ENCODE data around the gene AP3D1.
"Not testable (repeated sequence)": the region's sequence is repeated elsewhere in the genome, so short reads cannot be mapped to it uniquely, and the experiment has no call there.

Gene AP3D1

DNA sequence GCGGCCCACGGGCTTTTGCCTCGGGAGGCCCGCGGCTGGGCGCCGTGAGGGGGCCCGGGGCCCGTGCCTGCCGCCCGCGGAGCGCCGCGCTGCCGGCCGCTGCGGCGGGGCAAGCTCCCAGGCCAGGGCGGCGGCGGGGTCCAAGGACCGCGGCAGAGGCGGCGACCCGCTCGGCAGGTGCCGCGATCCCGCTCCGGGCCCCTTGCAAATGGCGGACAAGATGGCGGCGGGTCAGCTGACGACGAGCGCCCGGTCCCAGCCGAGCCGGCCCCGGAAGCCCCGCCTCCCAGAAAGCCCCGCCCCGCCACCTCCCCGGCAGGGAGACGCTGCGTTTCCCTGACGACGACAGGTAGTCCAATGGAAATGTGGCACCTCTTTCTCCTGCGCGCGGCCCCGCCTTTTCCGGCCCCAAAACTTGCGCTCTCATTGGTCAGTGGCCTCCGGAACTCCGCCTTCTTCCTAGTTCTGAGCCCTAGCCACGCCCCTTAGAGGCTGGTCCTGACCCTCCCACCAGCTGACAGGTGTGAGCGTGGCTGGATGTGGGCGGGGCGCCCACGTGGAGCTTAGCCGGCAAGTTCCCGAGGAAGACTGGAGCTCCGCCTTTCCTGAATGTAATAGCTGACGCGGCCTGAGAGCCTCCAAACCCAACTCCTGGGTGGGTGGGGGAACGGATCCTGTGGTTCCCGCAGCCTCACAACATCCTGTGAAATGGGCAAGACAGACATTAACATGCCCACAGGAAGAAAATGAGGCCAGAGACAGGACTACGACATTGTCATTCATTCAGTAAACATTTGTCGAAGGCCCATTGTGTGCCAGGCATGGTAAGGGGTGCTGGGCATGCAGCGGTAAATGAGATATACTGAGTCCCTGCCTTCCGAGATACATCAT lies at the start of gene AP3D1:
AP3D1 (minus strand) TSS at position 228 of the 891 bp plus-strand sequence. CDS start 232 bp downstream, outside the sequence.
- DNase-seq (ENCODE audit: insufficient read length, low spot score) (peak; percentile 98), FAIRE-seq (peak; percentile 87)

DNA sequence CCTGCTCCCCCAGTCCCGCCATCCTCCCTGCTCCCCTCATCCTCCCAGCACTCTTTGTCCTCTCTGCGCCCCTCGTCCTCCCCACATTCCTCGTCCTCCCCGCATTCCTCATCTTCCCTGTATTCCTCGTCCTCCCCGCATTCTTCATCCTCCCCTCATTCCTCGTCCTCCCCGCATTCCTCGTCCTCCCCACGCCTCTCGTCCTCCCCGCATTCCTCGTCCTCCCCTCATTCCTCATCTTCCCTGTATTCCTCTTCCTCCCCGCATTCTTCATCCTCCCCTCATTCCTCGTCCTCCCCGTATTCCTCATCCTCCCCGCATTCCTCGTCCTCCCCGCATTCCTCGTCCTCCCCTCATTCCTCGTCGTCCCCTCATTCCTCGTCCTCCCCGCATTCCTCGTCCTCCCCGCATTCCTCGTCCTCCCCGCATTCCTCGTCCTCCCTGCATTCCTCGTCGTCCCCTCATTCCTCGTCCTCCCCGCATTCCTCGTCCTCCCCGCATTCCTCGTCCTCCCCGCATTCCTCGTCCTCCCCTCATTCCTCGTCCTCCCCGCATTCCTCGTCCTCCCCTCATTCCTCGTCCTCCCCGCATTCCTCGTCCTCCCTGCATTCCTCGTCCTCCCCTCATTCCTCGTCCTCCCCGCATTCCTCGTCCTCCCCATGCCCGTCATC lies 49.4 kb upstream of the AP3D1 start:
- not testable (repeated sequence) for FAIRE-seq; DNase-seq (ENCODE audit: insufficient read length, low spot score)

DNA sequence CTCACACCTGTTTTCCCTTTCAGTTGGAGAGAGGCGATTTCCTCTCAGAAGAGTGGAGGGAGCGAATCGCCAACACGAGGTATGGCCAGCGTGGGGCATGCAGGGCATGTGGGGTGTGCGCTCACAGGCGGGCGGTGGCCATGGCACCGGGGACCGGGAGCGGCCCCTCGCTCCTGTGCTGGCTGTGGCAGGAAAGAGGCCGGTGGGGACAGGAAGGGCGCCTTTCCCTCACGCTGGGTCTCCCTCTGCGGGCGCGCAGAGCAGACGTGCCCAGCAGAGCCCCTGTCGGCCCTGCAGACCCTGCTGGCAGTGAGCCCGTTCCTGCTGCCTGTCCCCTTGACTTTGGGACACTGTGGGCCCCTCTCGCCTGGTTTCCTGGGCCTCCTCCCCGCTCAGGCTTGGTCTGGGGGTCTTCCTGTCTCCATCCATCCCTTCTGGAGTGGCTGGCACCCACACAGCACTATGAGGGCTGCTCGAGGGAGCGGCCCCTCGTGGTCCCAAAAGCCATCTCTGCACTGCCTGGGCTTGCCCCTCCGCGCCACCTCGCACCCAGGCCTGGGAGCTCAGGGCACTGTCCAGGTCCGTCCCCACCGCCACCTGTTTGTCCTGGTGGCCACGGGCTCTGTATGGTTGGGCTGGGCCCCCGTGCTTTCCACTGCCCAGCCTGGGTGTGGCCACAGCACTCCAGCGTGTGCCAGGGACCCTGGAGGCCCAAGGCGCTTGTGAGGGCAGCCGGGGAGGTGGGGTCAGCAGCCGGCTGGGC lies 48.7 kb upstream of the AP3D1 start:
- no peak for DNase-seq (ENCODE audit: insufficient read length, low spot score)
- no peak for FAIRE-seq

DNA sequence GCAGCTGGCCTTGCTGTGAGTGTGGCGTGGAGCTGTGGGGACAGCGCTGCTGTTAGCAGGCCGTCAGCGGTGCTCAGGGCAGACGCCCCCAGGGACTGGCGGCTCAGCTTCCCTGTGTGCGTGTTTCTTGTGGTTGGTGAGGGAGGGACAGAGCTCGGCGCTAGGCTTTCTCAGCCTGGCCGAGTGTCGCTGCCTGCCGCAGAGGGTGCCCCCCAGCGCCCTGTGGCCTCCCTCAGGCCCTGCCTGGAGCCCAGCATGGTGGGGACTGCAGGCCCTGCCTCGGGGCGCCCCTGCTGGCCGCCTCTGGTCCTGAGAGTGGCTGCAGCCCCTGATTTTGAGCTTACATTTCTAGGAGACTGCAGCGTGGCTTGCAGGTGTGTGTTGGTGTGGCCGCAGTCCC lies 47.8 kb upstream of the AP3D1 start:
- FAIRE-seq (no peak), DNase-seq (ENCODE audit: insufficient read length, low spot score) (no peak)

DNA sequence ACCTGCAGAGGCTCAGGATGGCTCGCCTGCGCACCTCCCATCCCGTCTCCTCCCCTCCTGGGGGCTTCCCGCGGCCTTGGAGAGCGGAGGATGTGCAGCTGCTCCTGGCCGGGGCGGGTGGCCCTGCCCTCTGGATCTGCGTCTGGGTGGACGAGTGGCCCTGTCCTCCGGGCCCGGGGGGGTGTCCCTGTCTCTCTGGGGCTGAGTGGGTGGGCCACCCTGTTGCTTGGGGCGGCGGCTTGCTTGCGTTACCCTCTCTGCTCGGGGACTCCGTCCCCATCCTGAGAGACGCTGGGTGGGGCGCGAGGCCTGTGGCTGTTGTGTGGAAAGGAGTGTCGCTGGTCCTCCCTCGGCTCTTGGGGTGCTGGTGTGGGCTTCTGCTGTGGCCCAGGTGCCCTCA lies 47.0 kb upstream of the AP3D1 start:
- no peak for DNase-seq (ENCODE audit: insufficient read length, low spot score)
- FAIRE-seq = no peak

DNA sequence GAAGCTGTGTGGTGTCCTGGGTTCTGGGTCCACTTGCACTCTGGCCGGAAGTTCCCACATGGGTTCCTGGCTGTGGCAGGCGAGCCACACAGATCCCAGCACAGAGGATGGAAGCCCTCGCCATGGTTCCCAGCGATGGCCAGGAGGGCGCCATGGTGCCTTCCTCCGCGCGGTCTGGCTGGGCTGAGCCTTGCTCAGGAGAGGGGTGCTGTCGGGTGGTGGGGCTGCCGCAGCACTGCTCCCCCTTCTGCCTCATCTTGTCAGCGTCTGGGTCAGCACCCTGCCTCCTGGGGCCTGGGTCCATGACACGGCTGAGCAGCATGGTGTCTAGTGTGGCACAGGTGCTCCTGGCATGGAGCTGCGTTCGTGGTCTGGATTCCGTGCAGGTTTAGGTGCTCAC lies 45.9 kb upstream of the AP3D1 start:
- DNase-seq (ENCODE audit: insufficient read length, low spot score) (no peak), FAIRE-seq (no peak)

DNA sequence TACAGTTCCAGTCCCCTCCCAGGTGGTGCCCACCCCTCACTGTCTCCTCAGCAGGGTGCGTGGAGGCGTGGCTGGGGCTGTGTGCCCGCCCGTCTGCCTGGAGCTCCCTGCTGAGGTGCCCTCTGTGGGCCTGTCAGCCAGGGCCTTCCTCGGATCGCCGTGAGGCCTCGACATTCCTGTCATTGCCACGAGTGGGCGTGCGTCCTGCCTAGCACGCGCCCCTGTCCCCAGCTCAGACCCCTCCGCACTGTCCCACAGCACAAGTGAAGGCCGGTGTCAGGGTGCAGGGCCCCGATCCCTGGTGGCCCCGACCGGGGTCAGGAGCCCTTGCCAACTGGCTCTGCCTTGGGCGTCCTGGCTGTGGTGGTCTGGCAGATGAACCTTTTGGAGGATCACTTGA lies 44.5 kb upstream of the AP3D1 start:
- no peak for DNase-seq (ENCODE audit: insufficient read length, low spot score)
- FAIRE-seq = no peak

DNA sequence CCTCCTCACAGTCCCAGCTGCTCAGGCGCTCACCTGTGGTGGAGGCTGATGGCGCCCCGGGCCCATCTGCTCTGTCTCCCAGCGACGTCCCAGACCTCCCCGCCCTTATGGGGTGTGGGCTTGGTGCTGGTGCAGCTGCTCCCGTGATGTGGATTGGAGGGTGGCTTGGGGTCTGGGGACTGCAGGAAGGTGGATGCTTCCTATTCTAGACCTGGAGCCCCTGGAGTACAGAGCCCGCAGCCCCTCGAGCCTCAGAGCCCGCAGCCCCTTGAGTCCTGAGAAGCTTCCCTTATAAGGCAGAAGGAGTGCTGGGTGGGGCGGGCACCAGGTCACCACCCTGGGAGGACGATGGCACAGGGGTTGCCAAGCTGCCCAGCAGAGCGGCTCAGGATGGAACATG lies 44.0 kb upstream of the AP3D1 start:
- DNase-seq (ENCODE audit: insufficient read length, low spot score) = no peak
- FAIRE-seq = no peak

DNA sequence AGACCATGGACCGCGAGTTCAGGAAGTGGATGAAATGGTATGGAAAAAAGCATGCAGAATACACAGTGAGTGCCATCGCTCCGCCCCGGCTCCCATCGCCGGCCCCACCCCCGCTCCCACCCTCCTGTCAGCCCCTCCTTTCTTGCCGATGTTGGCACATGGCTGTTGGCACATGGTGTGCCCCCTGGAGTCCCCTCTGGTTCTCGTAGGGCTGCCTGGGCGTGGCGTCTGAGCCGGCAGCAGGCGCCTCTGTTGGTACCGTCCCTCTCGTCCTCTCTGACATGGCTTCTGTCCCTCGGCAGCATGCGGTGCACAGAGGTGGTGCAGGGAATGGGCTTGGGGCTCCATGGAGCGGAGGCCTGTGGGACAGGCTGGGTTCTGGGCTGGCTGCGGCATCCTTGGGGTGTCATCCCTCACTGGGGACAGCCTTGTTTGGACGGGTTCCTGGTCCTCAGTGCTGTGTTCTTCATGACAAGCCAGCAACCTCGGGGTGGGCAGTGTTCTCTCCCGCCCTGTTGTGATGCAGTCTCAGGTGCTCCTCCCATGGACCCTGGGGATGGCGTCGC lies 43.2 kb upstream of the AP3D1 start:
- no peak for FAIRE-seq

DNA sequence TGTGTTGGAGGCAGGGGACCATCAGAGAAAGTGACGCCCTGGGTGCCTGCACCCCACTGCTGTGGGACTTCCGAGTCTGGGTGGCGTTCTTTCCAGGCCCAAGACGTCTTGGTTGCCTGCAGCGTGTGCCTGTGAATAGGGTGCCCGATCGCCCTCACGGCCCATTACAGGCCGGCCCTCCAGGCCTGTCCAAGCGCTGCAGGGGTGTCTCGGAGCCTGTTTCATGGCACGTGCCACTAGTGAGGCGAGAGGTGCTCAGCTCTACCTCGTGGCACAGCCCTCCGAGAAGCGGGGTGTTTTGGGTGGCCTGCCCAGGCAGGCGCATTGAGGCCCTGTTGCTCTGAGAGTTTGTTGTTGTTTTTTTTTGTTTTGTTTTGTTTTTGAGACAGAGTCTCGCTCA lies 42.4 kb upstream of the AP3D1 start:
- DNase-seq (ENCODE audit: insufficient read length, low spot score) (no peak), FAIRE-seq (no peak)

More for the DNA sequence above, 43.2 kb upstream of the AP3D1 start:
- no peak for DNase-seq (ENCODE audit: insufficient read length, low spot score)

DNA sequence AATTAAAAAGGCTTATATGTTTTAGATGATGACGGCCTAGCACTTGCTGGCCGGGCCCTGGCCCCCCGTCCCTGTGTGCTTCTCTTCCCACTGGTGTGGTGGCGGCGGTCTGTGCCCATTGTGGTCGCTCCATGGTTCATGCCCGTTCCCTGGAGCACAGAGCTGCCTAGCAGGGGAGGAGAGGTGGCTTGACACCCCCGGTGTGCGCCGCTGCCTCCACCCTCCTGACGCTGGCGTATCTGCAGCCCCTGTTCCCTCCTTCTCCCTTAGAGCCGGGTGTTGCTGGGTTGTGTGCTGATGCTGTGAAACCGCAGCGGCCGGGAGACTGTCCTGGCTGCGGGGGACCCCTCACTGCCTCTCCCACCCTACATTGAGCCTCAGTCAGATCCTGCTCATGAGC lies 41.5 kb upstream of the AP3D1 start:
- no peak for DNase-seq (ENCODE audit: insufficient read length, low spot score)
- no peak for FAIRE-seq

DNA sequence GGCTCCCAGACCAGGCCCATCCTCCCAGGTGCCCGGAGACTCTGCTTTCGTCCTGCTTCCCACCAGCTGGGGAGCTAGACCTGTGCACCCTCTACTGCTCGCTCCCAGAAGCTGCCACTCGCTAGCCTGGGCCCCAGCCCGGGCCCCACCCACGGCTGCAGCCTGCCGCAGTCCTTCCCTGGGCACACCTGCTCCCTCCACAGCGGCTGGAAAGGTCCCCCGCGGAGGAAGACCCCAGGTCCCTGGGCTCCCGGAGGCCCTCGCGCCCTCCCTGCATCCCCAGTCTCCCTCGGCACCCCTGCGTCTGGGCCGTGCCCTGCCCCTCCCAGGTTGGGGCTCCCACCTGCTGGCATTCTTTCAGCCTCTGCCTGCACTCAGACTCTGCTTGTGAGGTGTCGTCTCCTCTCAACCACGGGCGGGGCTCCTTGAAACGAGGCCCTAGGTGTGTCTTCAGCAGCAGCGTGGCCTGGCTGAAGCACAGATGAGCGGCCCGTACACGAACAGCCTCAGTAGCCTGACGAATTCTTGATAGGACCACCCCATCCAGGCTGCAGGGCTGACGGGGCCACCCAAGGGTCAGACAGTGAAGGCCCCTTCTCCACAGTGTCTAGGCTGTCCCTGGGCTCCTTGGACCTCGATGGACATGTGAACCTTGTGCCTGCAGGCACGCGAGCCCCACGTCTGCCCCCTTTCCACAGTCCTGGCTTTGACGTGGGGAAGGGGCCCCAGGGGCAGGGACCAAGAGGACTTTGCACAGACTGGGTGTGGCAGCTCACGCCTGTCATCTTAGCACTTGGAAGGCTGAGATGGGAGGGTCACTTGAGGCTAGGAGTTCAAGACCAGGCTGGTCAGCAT lies 40.3 kb upstream of the AP3D1 start:
- DNase-seq (ENCODE audit: insufficient read length, low spot score) (no peak), FAIRE-seq (no peak)

DNA sequence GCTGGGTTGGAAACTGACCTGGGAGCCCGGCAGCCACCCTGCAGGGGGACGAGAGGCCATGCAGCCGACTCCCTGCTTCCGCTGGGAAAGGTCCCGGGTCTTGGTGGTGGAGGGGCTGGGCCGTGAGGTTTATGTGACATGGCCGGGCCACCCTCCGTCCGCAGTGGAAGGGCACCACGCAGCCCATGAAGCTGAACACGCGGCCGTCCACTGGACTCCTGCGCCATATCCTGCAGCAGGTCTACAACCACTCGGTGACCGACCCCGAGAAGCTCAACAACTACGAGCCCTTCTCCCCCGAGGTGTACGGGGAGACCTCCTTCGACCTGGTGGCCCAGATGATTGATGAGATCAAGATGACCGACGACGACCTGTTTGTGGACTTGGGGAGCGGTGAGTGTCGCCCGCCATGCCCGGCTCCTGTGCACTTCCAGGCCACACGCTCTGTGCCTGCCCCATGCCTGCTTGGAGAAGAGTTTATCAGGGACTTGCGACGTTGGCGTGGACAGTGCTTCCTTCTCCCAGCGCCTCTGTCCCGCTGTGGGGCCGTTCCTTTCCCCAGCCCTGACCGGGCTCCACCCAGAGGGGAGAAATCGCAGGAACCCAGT lies 39.6 kb upstream of the AP3D1 start:
- no peak for FAIRE-seq

DNA sequence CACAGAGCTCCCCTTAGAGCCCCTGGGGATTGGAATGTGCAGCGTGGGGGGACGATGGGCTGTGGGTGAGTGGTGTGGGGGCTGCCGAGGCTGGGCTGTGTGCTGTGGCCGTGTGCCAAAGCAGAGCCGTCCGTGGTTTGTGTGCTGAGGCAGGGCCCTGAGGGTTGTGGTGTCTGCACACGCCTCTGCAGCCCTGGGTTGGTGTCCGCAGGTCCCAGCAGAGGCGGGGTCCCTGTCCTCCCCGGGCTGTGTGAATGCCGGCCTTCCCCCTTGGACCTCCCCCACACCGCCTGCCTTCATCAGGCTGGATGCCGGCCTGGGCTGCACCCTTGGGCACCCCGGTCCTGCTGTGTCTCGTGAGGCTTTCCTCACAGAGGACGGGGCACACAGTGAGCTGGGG lies 38.5 kb upstream of the AP3D1 start:
- DNase-seq (ENCODE audit: insufficient read length, low spot score) (no peak), FAIRE-seq (no peak)

More for the DNA sequence above, 39.6 kb upstream of the AP3D1 start:
- DNase-seq (ENCODE audit: insufficient read length, low spot score) = no peak

DNA sequence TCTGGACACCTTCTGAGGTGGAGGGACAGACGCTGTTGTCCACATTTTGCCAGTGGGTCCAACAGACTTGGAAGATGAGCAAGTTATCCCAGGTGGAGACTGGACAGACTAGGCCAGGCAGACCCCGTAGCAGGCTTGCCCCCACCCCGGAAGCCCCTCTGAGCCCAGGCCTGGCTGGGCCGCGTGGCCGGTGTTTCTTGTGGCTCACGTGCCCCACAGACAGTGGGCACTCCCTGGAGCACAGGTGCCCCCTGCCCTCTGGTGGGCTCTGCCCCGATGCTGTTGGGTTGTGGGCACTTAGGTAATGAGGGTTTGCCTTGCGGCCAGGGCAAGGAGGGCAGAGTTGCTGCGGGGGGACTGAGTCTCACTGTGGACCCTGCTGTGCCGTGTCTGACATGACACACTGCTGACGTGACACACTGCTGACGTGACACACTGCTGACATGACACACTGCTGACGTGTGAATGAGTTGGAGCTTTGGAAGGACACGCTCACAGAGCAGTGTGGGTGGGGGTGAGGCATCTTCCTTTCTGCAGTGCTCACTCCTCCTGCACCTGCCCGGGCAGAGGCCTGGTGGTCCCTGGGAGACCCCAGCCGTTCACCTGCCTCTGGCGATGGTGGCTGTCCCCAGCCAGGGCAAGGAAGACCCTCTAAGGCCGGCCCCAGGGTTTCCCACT lies 37.5 kb upstream of the AP3D1 start:
- no peak for FAIRE-seq

DNA sequence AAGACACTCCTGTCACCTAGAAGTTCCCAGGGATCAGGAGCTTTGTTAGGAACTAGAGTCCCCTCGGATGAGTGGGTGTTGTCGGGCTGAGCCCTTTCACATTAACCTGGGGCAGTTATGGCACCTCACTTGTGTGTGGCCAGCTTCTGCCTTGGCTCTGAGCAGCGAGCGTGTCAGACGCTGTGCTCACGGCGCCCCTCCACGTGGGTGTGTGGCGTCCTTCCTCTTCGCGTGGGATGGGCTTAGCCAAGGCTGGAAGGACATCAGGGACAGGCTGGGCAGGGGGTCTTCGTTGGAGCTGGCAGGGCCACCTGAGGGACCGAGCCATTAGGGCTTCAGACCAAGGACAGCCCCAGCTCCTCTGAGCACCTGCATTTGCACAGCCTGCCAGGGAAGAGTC lies 35.8 kb upstream of the AP3D1 start:
- DNase-seq (ENCODE audit: insufficient read length, low spot score) (no peak), FAIRE-seq (no peak)

More for the DNA sequence above, 37.5 kb upstream of the AP3D1 start:
- DNase-seq (ENCODE audit: insufficient read length, low spot score) = no peak

DNA sequence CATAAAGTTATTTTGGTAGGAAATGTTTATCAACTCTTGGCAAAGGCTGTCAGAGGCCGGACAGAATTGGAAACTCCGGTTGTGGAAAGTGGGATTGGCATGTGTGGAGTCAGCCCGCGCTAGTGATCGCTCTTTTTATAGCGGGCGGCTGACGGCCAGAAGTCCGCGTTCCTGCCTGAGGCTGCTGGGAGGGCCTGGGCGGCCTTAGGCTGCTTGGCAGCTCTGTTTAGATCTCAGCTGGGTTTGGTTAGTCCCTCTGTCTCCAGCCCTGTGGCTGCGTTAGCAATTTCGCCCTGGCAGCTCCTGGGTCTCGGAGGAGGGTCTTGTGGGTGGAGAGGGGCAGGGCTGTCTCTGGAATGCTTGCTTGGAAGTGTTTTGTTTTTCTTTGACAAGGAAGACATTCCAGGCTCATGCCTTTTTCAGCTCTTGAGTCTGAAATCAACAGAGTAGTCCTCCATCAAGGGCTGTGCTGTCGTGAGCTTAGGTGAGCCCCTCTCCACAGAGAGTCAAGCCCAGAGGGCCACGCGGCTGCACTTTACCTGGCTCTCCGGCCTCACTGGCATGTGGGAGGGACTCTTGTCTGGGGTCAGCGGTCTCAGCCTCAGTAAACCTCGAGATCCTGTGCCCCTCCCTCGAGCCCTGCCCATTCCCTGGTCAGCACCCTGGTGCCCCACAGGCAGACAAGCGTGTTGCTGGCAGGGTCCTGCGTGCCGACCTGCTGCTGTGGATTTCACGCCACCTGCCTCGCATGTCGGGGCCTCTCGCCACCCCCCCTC lies 34.9 kb upstream of the AP3D1 start:
- DNase-seq (ENCODE audit: insufficient read length, low spot score) (no peak), FAIRE-seq (no peak)

DNA sequence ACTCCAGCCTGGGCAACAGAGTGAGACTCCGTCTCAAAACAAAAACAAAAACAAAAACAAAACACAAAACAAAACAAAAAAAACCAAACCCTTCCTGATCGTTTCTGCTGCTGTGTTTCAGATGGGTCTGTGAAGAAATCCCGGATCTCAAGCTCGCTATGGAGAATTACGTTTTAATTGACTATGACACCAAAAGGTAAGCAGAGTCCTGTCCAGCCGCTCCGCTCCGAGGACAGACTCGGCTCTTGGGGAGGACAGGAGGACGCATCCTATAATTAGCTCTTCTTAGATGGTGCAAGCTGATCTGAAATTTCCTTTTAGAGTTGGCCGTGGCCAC lies 34.3 kb upstream of the AP3D1 start:
- FAIRE-seq = no peak
- DNase-seq (ENCODE audit: insufficient read length, low spot score) = no peak
